Thoracic aorta (tissue), 2 donors: ENCODE measurements around the gene SUGP1. TPM values are rescaled to one million over a fixed set of nuclear protein-coding genes. Genes with fewer than 3 reads are reported as not detected.

Source experiments
- ATAC-seq: fragments of 150-250 bp; one replicate; pipeline ENCODE4 v1.8.0; 2017; ENCODE audit warnings: low read depth; ENCODE audit not compliant: insufficient number of reproducible peaks, low FRiP score
- DNase-seq: peaks from one replicate; pipeline ENCODE4 v3.0.0-alpha.2; 2020; ENCODE audit warnings: low spot score
- H3K27ac ChIP-seq, 2 donors: fragments of 200-600 bp; sonication (generic); 1 replicate in 1 of 2; 2 replicates in 1 of 2; pipeline ENCODE4 v1.5.1; 2016; ENCODE audit warnings: mild to moderate bottlenecking in 2 of 2, moderate library complexity in 2 of 2
- H3K27me3 ChIP-seq: fragments of 200-600 bp; sonication (generic); replicated peaks from 2 replicates; pipeline ENCODE4 v1.6.0; 2016; ENCODE audit warnings: mild to moderate bottlenecking; ENCODE audit not compliant: insufficient read depth
- H3K36me3 ChIP-seq: fragments of 200-600 bp; sonication (generic); one replicate; pipeline ENCODE4 v1.5.1; 2016
- H3K4me1 ChIP-seq, 2 donors: fragments of 200-600 bp; sonication (generic); 1 replicate in 1 of 2; 2 replicates in 1 of 2; pipeline versions ENCODE4 v1.5.1 to v1.6.0; 2016; ENCODE audit warnings: low read depth in 2 of 2, mild to moderate bottlenecking in 1 of 2; ENCODE audit not compliant: control insufficient read depth in 1 of 2
- H3K4me3 ChIP-seq: fragments of 200-600 bp; sonication (generic); 2 replicates; pipeline ENCODE4 v1.5.1; 2016; ENCODE audit warnings: mild to moderate bottlenecking
- H3K9me3 ChIP-seq: fragments of 200-600 bp; sonication (generic); 2 replicates; pipeline ENCODE4 v1.5.1; 2016
- total RNA-seq, 2 donors: library from RNA; depleted of rRNA; stranded (reverse); fragments of >200 nt; gene quantifications; one replicate each; pipeline versions ENCODE4 v1.1.0 to v1.2.3, GENCODE V29; 2016
- TF ChIP-seq, protein P1 (sequence below): fragments of 200-600 bp; sonication (generic); IDR thresholded peaks from one replicate; pipeline ENCODE4 v1.5.1; 2019; ENCODE audit warnings: antibody characterized with exemption

The SUGP1 gene
- total RNA-seq, 2 donors from 2014 or later = 25.0 to 43.0 TPM

DNA sequence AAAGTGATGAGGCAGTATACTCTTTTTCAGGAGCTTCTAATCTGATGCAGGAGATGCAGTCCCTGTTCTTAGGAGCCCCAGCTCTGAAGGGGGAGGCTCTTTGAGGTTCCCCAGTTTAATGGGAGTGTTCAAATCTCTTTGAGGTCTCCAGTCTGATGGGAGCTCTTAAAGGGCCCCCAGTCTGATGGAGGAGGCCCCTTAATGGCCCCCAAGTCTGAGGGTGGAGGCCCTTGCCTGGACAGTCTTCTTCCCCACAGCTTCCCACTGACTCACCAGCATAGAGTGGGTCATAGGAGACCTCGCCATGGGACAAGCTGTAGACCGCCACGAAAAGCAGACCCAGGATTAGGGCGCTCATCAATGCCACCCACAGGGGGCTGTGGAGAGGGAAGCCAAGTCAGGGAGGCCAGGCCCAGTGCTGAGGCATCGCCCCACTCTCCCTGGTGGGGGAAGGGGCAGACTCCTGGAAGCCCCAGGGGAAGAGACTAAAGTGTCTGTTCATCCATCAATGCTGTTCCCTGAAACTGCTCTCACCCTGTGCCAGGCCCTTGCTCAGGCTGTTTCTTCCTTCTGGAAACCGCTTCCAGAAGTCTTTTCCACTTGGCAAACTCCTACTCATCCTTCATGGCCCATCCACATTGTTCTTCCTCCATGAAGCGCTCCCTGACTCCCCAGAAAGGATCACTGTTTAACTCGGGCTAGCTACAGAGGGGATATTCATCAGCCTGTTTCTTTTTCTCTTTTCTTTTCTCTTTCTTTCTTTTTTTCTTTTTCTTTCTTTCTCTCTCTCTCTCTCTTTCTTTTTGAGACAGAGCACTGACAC lies 49.3 kb downstream of the SUGP1 start:
- no peak for ATAC-seq
- H3K4me1 ChIP-seq = peaks cover 4 to 5% of the 10 kb centered on the region in 2 donors
- DNase-seq = no peak
- no peaks in the 10 kb centered on the region for H3K27me3 ChIP-seq
- TF ChIP-seq, protein P1, sequence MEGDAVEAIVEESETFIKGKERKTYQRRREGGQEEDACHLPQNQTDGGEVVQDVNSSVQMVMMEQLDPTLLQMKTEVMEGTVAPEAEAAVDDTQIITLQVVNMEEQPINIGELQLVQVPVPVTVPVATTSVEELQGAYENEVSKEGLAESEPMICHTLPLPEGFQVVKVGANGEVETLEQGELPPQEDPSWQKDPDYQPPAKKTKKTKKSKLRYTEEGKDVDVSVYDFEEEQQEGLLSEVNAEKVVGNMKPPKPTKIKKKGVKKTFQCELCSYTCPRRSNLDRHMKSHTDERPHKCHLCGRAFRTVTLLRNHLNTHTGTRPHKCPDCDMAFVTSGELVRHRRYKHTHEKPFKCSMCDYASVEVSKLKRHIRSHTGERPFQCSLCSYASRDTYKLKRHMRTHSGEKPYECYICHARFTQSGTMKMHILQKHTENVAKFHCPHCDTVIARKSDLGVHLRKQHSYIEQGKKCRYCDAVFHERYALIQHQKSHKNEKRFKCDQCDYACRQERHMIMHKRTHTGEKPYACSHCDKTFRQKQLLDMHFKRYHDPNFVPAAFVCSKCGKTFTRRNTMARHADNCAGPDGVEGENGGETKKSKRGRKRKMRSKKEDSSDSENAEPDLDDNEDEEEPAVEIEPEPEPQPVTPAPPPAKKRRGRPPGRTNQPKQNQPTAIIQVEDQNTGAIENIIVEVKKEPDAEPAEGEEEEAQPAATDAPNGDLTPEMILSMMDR = no peak
- no peak overlapping the region for H3K27ac ChIP-seq
- H3K36me3 ChIP-seq = peaks cover 6% of the 10 kb centered on the region
- H3K4me3 ChIP-seq = no peak overlapping the region
- H3K9me3 ChIP-seq = no peaks in the 10 kb centered on the region

DNA sequence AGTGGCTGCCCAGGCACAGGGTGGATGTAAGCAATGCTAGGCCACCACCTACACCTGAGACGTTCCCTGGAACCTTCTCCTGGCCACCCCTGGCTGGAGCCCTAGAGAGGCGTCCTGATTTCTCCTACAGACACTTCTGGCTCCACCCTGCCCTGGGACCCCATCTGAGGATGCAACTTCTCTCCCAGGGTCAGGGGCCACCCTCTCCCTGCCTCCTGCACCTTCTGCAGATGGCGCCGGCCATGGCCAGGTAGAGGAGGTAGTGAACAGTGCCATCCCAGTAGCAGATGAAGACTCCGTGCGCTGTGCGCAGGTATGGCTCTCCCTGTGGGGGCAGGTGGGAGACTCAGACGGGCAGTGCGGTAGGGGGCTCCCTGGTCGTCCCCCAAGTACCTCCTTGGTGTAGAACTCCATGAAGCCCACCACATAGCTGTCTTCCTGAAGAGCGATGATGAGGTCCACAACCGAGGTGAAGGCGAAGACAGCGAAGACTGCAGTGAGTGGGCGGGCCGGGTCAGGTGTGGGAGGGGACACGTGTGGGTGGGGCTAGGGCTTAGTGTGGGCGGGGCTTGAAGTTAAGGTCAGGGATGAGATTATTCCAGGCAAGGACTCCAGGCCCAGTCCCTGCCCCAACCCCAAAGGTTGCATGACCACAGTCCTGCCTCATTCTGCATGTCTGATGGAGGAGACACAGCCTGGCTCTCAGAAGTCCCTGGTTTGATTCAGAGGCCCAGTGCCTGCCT lies 50.2 kb downstream of the SUGP1 start:
- no peak overlapping the region for H3K4me3 ChIP-seq
- no peak for DNase-seq
- TF ChIP-seq, protein P1 = no peak
- no peaks in the 10 kb centered on the region for H3K36me3 ChIP-seq
- H3K9me3 ChIP-seq = no peaks in the 10 kb centered on the region
- peaks cover 4 to 5% of the 10 kb centered on the region in 2 donors for H3K4me1 ChIP-seq
- no peak for ATAC-seq
- no peak overlapping the region for H3K27ac ChIP-seq
- H3K27me3 ChIP-seq = no peaks in the 10 kb centered on the region

DNA sequence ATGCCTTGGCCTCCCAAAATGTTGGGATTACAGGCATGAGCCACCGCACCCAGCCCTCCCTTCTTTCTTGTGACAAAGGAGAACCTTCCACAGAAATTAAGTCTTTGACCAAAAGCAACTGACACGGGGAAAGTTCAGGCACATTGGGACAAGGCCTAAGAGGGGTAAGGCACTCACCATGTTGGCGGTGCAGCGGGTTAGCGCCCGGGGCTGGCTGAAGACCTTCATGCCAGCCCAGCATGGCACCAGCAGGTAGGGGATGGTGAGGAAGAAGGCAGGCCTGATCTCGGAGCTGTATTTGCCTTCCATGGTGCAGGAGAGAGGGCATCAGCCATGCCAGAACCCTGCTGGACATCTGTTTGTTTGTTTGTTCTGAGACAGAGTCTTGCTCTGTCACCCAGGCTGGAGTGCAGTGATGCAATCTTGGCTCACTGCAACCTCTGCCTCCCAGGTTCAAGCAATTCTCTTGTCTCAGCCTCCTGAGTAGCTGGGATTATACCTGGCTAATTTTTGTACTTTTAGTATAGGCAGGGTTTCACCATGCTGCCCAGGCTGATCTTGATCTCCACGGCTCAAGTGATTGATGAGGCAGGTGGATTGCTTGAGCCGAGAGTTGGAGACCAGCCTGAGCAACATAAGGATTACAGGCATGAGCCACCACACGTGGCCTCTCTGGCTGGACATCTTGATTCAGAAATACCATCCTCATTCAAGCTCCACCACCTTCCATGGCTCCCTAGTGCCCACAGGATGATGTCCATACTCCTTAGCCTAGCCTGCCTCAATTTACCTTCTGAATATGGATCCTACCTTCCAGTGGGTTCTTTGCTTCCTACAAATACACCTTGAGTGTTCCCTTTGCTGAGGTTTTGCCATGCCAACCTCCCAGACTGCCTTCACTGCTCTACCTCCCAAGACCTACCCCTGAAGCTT lies 51.6 kb downstream of the SUGP1 start:
- H3K4me3 ChIP-seq = no peak overlapping the region
- no peaks in the 10 kb centered on the region for H3K27me3 ChIP-seq
- TF ChIP-seq, protein P1 = no peak
- no peak overlapping the region for H3K27ac ChIP-seq
- no peaks in the 10 kb centered on the region for H3K9me3 ChIP-seq
- H3K4me1 ChIP-seq = peaks cover 4 to 5% of the 10 kb centered on the region in 2 donors
- no peak for DNase-seq
- H3K36me3 ChIP-seq = no peaks in the 10 kb centered on the region
- ATAC-seq = no peak

DNA sequence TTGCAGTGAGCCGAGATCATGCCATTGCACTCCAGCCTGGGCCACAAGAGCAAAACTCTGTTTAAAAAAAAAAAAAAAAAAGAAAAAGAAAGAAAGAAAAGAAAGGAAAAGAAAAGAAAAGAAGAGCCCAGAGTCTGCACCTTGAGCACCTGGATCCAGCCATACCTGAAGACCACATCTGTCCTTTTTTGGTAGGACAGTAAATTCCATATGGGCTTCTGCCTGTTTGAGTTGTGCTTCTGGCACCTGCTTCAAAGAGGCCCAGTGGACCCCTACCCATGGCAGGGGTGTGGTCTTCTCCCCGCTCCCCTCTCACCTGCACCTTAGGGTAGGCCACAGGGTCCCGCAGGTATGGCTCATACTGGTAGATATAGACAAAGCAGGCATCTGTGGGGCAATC lies 53.0 kb downstream of the SUGP1 start:
- no peaks in the 10 kb centered on the region for H3K4me1 ChIP-seq
- H3K27ac ChIP-seq = no peak overlapping the region
- peaks cover 4% of the 10 kb centered on the region for H3K27me3 ChIP-seq
- ATAC-seq (no peak), DNase-seq (no peak)
- no peaks in the 10 kb centered on the region for H3K9me3 ChIP-seq
- H3K4me3 ChIP-seq = no peak overlapping the region
- TF ChIP-seq, protein P1 = no peak
- H3K36me3 ChIP-seq = no peaks in the 10 kb centered on the region
